SK-N-SH (cell line): ENCODE results near the gene GRM8. TPM values are rescaled to one million over a fixed set of nuclear protein-coding genes. Genes with fewer than 3 reads are reported as not detected.

Experiments
- CTCF ChIA-PET: fragments of 300-600, 350-600 bp; formaldehyde crosslinking; extraction: SDS; loops from one replicate; lab custom pipeline; 2021; lab: Yijun Ruan, JAX
- POLR2A ChIA-PET: fragments of 350-600 bp; sonication (Branson Sonifier 250); formaldehyde crosslinking; extraction: SDS; loops from one replicate; lab custom pipeline; 2020; ENCODE audit warnings: antibody characterized with exemption, inconsistent platforms; lab: Yijun Ruan, JAX
- DNase-seq: peaks from one replicate; pipeline ENCODE4 v3.0.0; 2012
- H2AFZ ChIP-seq: fragments of 200-600 bp; sonication (generic); 2 replicates; pipeline ENCODE4 v1.8.1; 2016; ENCODE audit warnings: antibody characterized with exemption, mild to moderate bottlenecking, low read depth
- H3F3A ChIP-seq: fragments of 200-600 bp; sonication (generic); replicated peaks from 2 replicates; pipeline ENCODE3; 2016; ENCODE audit warnings: antibody characterized with exemption, mild to moderate bottlenecking; ENCODE audit not compliant: insufficient read depth
- H3K27ac ChIP-seq, 2 experiments: fragments of 200-500 bp in 1 of 2; fragments of 200-600 bp in 1 of 2; sonication (Bioruptor generic) in 1 of 2; sonication (generic), shearing (Covaris generic) in 1 of 2; 2 replicates each; pipeline versions ENCODE4 v1.5.1 to v1.6.1; 2014 to 2016; ENCODE audit warnings: low read depth in 2 of 2, inconsistent platforms in 1 of 2, low read length in 1 of 2, mild to moderate bottlenecking in 1 of 2, mixed read lengths in 1 of 2
- H3K27me3 ChIP-seq: fragments of 200-600 bp; sonication (generic), shearing (Covaris generic); 2 replicates; pipeline ENCODE4 v1.6.1; 2016; ENCODE audit warnings: mixed run types; ENCODE audit not compliant: insufficient read depth
- H3K36me3 ChIP-seq, 2 experiments: fragments of 200-500 bp in 1 of 2; fragments of 200-600 bp in 1 of 2; sonication (Bioruptor generic) in 1 of 2; sonication (generic) in 1 of 2; replicated peaks in 1 of 2; 2 replicates each; pipeline versions ENCODE3 to v1.5.1; 2014 to 2016; ENCODE audit warnings: low read length in 1 of 2, mild to moderate bottlenecking in 1 of 2; ENCODE audit not compliant: insufficient read depth in 2 of 2, control insufficient read depth in 1 of 2
- H3K4me1 ChIP-seq, 2 experiments: fragments of 200-500 bp in 1 of 2; fragments of 200-600 bp in 1 of 2; sonication (Bioruptor generic) in 1 of 2; sonication (generic), shearing (Covaris generic) in 1 of 2; 2 replicates each; pipeline versions ENCODE4 v1.5.1 to v1.6.1; 2014 to 2016; ENCODE audit warnings: low read depth in 1 of 2, low read length in 1 of 2, mixed run types in 1 of 2; ENCODE audit not compliant: insufficient read depth in 2 of 2, control insufficient read depth in 1 of 2
- H3K4me2 ChIP-seq: fragments of 200-600 bp; sonication (generic), shearing (Covaris generic); 2 replicates; pipeline ENCODE4 v1.6.1; 2017; ENCODE audit warnings: mixed run types
- H3K4me3 ChIP-seq, 2 experiments: fragments of 200-500 bp in 1 of 2; fragments of 200-600 bp in 1 of 2; sonication (Bioruptor generic) in 1 of 2; sonication (generic), shearing (Covaris generic) in 1 of 2; 2 replicates each; pipeline versions ENCODE4 v1.5.1 to v1.8.1; 2014 to 2016; ENCODE audit warnings: low read depth in 2 of 2, inconsistent platforms in 1 of 2, low read length in 1 of 2, mild to moderate bottlenecking in 1 of 2, mixed read lengths in 1 of 2, moderate library complexity in 1 of 2
- H3K79me2 ChIP-seq: fragments of 200-600 bp; sonication (generic); 2 replicates; pipeline ENCODE4 v1.8.1; 2017; ENCODE audit warnings: mild to moderate bottlenecking; ENCODE audit not compliant: insufficient read depth
- H3K9ac ChIP-seq: fragments of 200-600 bp; sonication (generic); 2 replicates; pipeline ENCODE4 v1.6.1; 2017; ENCODE audit warnings: mixed run types
- H3K9me2 ChIP-seq: fragments of 200-600 bp; sonication (generic); 2 replicates; pipeline ENCODE4 v1.6.1; 2017; ENCODE audit warnings: mixed run types
- H3K9me3 ChIP-seq: fragments of 200-600 bp; sonication (generic); 2 replicates; pipeline ENCODE4 v1.6.1; 2017; ENCODE audit warnings: mixed run types, mild to moderate bottlenecking, moderate library complexity
- H4K20me1 ChIP-seq: fragments of 200-600 bp; sonication (generic); 2 replicates; pipeline ENCODE4 v1.6.1; 2017; ENCODE audit warnings: mild to moderate bottlenecking, mixed run types; ENCODE audit not compliant: insufficient read depth
- FOSL2 ChIP-seq: IDR thresholded peaks from 2 replicates; pipeline ENCODE4 v1.4.0; 2012; ENCODE audit warnings: low read depth, mild to moderate bottlenecking, moderate library complexity, borderline replicate concordance
- GABPA ChIP-seq: IDR thresholded peaks from 2 replicates; pipeline ENCODE4 v1.4.0; 2012; ENCODE audit warnings: low read depth, mild to moderate bottlenecking
- GATA2 ChIP-seq: sonication (generic); formaldehyde crosslinking; IDR thresholded peaks from 2 replicates; pipeline ENCODE4 v1.5.0; 2020; ENCODE audit warnings: mild to moderate bottlenecking, missing genetic modification reagents
- MXI1 ChIP-seq: IDR thresholded peaks from 2 replicates; pipeline ENCODE4 v1.6.1; 2012; ENCODE audit warnings: mild to moderate bottlenecking, low read depth, low read length, improper control_type of control experiment
- NFIC ChIP-seq: IDR thresholded peaks from 2 replicates; pipeline ENCODE4 v1.4.0; 2012; ENCODE audit warnings: borderline replicate concordance
- NRF1 ChIP-seq: IDR thresholded peaks from 2 replicates; pipeline ENCODE4 v1.6.1; 2012; ENCODE audit warnings: low read depth, mild to moderate bottlenecking, low read length
- POLR2AphosphoS5 ChIP-seq: IDR thresholded peaks from 2 replicates; pipeline ENCODE4 v1.6.1; 2012; ENCODE audit warnings: low read depth, low read length
- SMC3 ChIP-seq: IDR thresholded peaks from 2 replicates; pipeline ENCODE4 v1.6.1; 2012; ENCODE audit warnings: low read depth, low read length, improper control_type of control experiment
- TAF1 ChIP-seq: IDR thresholded peaks from 2 replicates; pipeline ENCODE4 v1.6.1; 2012; ENCODE audit warnings: low read depth, mild to moderate bottlenecking, low read length, moderate library complexity, borderline replicate concordance
- YY1 ChIP-seq: IDR thresholded peaks from 2 replicates; pipeline ENCODE4 v1.4.0; 2012; ENCODE audit warnings: low read depth, mild to moderate bottlenecking
- WGBS: methylation state at CpG from one replicate; pipeline ENCODE4 v1.1.6; 2017; ENCODE audit warnings: low lambda C conversion rate; 5-methylcytosine and 5-hydroxymethylcytosine counted together
- polyA plus RNA-seq, 3 experiments: library from polyadenylated mRNA; depleted of rRNA; stranded (reverse); fragments of >200 nt; gene quantifications; 2 replicates each; pipeline ENCODE4 v1.2.3, GENCODE V29; 2012
- TF ChIP-seq, protein P1 (sequence below): fragments of 150-350 bp; IDR thresholded peaks from 2 replicates; pipeline ENCODE4 v1.6.1; 2016; ENCODE audit warnings: mild to moderate bottlenecking, low read depth, low read length
- TF ChIP-seq, protein P2 (sequence below): IDR thresholded peaks from 2 replicates; pipeline ENCODE4 v1.4.0; 2012; ENCODE audit warnings: low read depth, borderline replicate concordance
- TF ChIP-seq, protein P3 (sequence below): IDR thresholded peaks from 2 replicates; pipeline ENCODE4 v1.6.1; 2012; ENCODE audit warnings: mild to moderate bottlenecking, low read depth, low read length, moderate library complexity
- TF ChIP-seq, protein P4 (sequence below): fragments of 150-350 bp; IDR thresholded peaks from 2 replicates; pipeline ENCODE4 v1.6.1; 2017; ENCODE audit warnings: antibody characterized with exemption, low read length, low read depth, borderline replicate concordance

GRM8 gene
- polyA plus RNA-seq, 1 of the 3 experiments (the other 2 are of a cell fraction) = 0.10 TPM

DNA sequence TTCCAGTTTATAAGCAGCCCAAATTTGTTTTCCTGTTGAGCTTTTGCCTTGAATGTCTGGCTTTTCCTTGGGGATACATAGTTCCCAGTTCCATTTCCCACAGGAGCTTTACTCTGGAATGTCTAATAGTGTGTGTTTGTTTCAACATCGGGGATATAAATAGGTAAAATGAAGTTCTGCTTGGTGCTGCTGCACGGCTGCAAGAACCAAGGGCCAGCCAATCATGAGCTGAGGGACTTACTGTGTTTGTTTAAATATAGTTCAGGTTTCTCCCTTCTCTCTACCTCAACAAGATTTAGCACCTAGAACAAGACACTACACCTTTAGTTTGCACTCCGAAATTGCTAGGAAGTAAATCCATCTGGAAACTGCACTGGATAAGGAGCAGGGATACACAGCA, 43.9 kb downstream of the GRM8 start (continued):
- TF ChIP-seq, protein P1, sequence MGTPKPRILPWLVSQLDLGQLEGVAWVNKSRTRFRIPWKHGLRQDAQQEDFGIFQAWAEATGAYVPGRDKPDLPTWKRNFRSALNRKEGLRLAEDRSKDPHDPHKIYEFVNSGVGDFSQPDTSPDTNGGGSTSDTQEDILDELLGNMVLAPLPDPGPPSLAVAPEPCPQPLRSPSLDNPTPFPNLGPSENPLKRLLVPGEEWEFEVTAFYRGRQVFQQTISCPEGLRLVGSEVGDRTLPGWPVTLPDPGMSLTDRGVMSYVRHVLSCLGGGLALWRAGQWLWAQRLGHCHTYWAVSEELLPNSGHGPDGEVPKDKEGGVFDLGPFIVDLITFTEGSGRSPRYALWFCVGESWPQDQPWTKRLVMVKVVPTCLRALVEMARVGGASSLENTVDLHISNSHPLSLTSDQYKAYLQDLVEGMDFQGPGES = no peak

DNA sequence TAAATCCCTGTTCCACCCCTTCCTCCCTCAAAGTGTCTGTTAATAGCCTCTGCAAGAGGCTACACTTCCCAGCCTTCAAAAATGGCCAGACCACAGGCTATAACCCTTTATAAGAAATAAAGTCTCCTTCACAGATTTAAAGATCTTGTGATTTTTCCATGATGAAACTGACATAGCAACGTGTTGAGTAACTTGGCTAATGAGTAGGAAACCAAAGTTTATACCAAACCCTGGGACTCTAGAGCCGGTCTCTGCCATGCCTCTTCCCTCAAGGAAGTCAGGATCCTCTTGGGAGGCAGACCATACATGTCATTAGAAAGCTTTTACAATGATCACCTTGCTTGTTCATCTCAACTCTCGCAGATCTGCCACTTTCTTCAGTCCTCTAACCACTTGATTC, 44.4 kb downstream of the GRM8 start:
- H3K36me3 ChIP-seq = no peaks in the 10 kb centered on the region
- TF ChIP-seq GATA2 (CRISPR knock-in tag) (no peak), FOSL2 (no peak), POLR2AphosphoS5 (no peak), NFIC (no peak), SMC3 (no peak)
- TF ChIP-seq, all 33 proteins: peak for 0
- Histone ChIP-seq H3K27ac (no peak overlapping the region), H3K9ac (no peak overlapping the region), H3K9me3 (no peaks in the 10 kb centered on the region), H4K20me1 (no peaks in the 10 kb centered on the region), H3K79me2 (no peaks in the 10 kb centered on the region), H3K4me2 (no peak overlapping the region), H3K27me3 (no peaks in the 10 kb centered on the region), H2AFZ (no peak overlapping the region), H3F3A (no peaks in the 10 kb centered on the region), H3K9me2 (no peaks in the 10 kb centered on the region), H3K4me1 (no peaks in the 10 kb centered on the region), H3K4me3 (no peak overlapping the region)
- POLR2A ChIA-PET = no interaction called here
- 10% methylated on average over 3 of the region's 3 CpGs for WGBS
- CTCF ChIA-PET = no interaction called here
- no peak for DNase-seq

DNA sequence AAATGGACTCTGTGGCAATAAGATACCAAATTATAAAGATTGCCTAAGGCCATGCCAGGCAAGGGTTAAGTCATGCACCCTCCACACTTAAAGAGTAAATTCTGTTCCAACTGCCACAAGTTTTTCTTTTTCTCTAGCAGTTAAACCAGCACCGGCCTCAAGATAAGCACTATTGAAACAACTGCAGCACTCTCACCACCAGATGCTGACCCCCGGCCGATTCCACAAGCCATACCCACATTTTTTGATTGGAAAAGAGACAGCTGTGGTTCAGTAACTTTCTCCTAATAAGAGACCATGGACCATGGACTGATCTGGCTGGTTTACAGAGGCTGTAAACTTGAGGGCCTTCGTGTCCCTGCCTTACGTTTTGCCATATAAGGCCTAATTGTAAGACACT, 44.9 kb downstream of the GRM8 start:
- Histone ChIP-seq H3K4me3 (no peak overlapping the region), H3K36me3 (no peaks in the 10 kb centered on the region), H3K79me2 (no peaks in the 10 kb centered on the region), H3K4me1 (no peaks in the 10 kb centered on the region), H3K27ac (no peak overlapping the region), H4K20me1 (no peaks in the 10 kb centered on the region), H2AFZ (no peak overlapping the region), H3K27me3 (no peaks in the 10 kb centered on the region), H3F3A (no peaks in the 10 kb centered on the region), H3K9me3 (no peaks in the 10 kb centered on the region), H3K4me2 (no peak overlapping the region), H3K9ac (no peak overlapping the region), H3K9me2 (no peaks in the 10 kb centered on the region)
- POLR2A ChIA-PET = no interaction called here
- CTCF ChIA-PET = no interaction called here
- no peak for TF ChIP-seq NRF1
- TF ChIP-seq, protein P2, sequence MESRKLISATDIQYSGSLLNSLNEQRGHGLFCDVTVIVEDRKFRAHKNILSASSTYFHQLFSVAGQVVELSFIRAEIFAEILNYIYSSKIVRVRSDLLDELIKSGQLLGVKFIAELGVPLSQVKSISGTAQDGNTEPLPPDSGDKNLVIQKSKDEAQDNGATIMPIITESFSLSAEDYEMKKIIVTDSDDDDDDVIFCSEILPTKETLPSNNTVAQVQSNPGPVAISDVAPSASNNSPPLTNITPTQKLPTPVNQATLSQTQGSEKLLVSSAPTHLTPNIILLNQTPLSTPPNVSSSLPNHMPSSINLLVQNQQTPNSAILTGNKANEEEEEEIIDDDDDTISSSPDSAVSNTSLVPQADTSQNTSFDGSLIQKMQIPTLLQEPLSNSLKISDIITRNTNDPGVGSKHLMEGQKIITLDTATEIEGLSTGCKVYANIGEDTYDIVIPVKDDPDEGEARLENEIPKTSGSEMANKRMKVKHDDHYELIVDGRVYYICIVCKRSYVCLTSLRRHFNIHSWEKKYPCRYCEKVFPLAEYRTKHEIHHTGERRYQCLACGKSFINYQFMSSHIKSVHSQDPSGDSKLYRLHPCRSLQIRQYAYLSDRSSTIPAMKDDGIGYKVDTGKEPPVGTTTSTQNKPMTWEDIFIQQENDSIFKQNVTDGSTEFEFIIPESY = no peak
- TF ChIP-seq, protein P1 = no peak
- TF ChIP-seq TAF1 = no peak
- TF ChIP-seq YY1 = no peak
- TF ChIP-seq, protein P3, sequence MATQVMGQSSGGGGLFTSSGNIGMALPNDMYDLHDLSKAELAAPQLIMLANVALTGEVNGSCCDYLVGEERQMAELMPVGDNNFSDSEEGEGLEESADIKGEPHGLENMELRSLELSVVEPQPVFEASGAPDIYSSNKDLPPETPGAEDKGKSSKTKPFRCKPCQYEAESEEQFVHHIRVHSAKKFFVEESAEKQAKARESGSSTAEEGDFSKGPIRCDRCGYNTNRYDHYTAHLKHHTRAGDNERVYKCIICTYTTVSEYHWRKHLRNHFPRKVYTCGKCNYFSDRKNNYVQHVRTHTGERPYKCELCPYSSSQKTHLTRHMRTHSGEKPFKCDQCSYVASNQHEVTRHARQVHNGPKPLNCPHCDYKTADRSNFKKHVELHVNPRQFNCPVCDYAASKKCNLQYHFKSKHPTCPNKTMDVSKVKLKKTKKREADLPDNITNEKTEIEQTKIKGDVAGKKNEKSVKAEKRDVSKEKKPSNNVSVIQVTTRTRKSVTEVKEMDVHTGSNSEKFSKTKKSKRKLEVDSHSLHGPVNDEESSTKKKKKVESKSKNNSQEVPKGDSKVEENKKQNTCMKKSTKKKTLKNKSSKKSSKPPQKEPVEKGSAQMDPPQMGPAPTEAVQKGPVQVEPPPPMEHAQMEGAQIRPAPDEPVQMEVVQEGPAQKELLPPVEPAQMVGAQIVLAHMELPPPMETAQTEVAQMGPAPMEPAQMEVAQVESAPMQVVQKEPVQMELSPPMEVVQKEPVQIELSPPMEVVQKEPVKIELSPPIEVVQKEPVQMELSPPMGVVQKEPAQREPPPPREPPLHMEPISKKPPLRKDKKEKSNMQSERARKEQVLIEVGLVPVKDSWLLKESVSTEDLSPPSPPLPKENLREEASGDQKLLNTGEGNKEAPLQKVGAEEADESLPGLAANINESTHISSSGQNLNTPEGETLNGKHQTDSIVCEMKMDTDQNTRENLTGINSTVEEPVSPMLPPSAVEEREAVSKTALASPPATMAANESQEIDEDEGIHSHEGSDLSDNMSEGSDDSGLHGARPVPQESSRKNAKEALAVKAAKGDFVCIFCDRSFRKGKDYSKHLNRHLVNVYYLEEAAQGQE = no peak
- TF ChIP-seq, protein P4, sequence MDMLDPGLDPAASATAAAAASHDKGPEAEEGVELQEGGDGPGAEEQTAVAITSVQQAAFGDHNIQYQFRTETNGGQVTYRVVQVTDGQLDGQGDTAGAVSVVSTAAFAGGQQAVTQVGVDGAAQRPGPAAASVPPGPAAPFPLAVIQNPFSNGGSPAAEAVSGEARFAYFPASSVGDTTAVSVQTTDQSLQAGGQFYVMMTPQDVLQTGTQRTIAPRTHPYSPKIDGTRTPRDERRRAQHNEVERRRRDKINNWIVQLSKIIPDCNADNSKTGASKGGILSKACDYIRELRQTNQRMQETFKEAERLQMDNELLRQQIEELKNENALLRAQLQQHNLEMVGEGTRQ = no peak
- TF ChIP-seq POLR2AphosphoS5 = no peak
- TF ChIP-seq GABPA = no peak
- no peak for TF ChIP-seq MXI1
- 40% methylated on average over 5 of the region's 5 CpGs for WGBS
- no peak for DNase-seq
